ENCODE measurements around the gene TGFBR2. TPM values are rescaled to one million over a fixed set of nuclear protein-coding genes. Genes with fewer than 3 reads are reported as not detected.
A peak's percentile ranks its signal among the peaks of the same experiment; 100 is the strongest.
"Not testable (repeated sequence)": the region's sequence is repeated elsewhere in the genome, so short reads cannot be mapped to it uniquely, and the experiment has no call there.

TGFBR2 gene
- total and polyA plus RNA-seq, 5 experiments from 2014 or later = 128 to 268 (median 226) TPM

- DNase-seq (no peak), ATAC-seq (no peak)
- Mint-ChIP-seq H3K36me3 (peaks cover 4 to 58% (median 30%) of the 10 kb centered on the region in 3 donors), H3K4me1 (peaks cover 47 to 99% (median 92%) of the 10 kb centered on the region in 4 donors), H3K27ac (peak overlapping the region in 9 of 10 donors; percentile 77 to 100 (median 96)), H3K4me3 (peak overlapping the region in 7 of 10 donors; percentile 4 to 78 (median 52)), H3K9me3 (no peaks in the 10 kb centered on the region), H3K27me3 (no peaks in the 10 kb centered on the region)
- POLR2A ChIA-PET = interaction anchor here (0.7 to 2.6 kb wide), 6 partner anchors 9 to 23 kb away, joined by 3 to 8 read pairs (median 6); no protein-coding TSS in a partner anchor
Measured at GRCh38 chr3:30662836-30663235, 56.4 kb downstream of the TGFBR2 start.

GRCh38 chr3:30663533-30664241 is 57.3 kb downstream of the TGFBR2 start:
- Mint-ChIP-seq H3K36me3 (peaks cover 11 to 62% (median 38%) of the 10 kb centered on the region in 3 donors), H3K4me3 (peak overlapping the region in 9 of 10 donors; percentile 46 to 83 (median 68)), H3K9me3 (no peaks in the 10 kb centered on the region), H3K27me3 (no peaks in the 10 kb centered on the region), H3K4me1 (peaks cover 49 to 99% (median 92%) of the 10 kb centered on the region in 4 donors), H3K27ac (peak overlapping the region; percentile 87 to 100 (median 96))
- DNase-seq (no peak), ATAC-seq (no peak)
- POLR2A ChIA-PET = interaction anchor here (0.9 to 9.7 kb wide), 14 partner anchors 8 to 1770 kb away, joined by 3 to 170 read pairs (median 8); no protein-coding TSS in a partner anchor

- Mint-ChIP-seq H3K36me3 (peaks cover 12 to 62% (median 38%) of the 10 kb centered on the region in 3 donors), H3K4me3 (peak overlapping the region; percentile 41 to 83 (median 68)), H3K4me1 (peaks cover 47 to 98% (median 92%) of the 10 kb centered on the region in 4 donors), H3K27me3 (no peaks in the 10 kb centered on the region), H3K27ac (peak overlapping the region; percentile 87 to 100 (median 96)), H3K9me3 (no peaks in the 10 kb centered on the region)
- ATAC-seq (peak; percentile 15 to 49), DNase-seq (peak in 6 of 10 donors; percentile 24 to 68 (median 46))
- POLR2A ChIA-PET = interaction anchor here (0.9 to 9.7 kb wide), 19 partner anchors 9 to 1769 kb away, joined by 3 to 170 read pairs (median 6); no protein-coding TSS in a partner anchor
Measured at GRCh38 chr3:30664459-30664858, 58.1 kb downstream of the TGFBR2 start.

GRCh38 chr3:30664884-30665283 is 58.5 kb downstream of the TGFBR2 start:
- peak in 8 of 10 donors; percentile 31 to 77 (median 58) for DNase-seq
- ATAC-seq = peak; percentile 51 to 67
- H3K9me3 Mint-ChIP-seq = no peaks in the 10 kb centered on the region
- peak overlapping the region; percentile 41 to 83 (median 68) for H3K4me3 Mint-ChIP-seq
- H3K27ac Mint-ChIP-seq = peak overlapping the region; percentile 87 to 100 (median 96)
- POLR2A ChIA-PET = interaction anchor here (0.6 to 9.7 kb wide), 21 partner anchors 9 to 1768 kb away, joined by 3 to 170 read pairs (median 7); partner anchors contain the start of gene TGFBR2
- no peaks in the 10 kb centered on the region for H3K27me3 Mint-ChIP-seq
- peaks cover 16 to 64% (median 43%) of the 10 kb centered on the region in 3 donors for H3K36me3 Mint-ChIP-seq
- peaks cover 50 to 98% (median 92%) of the 10 kb centered on the region in 4 donors for H3K4me1 Mint-ChIP-seq

GRCh38 chr3:30665539-30665938 is 59.1 kb downstream of the TGFBR2 start:
- Mint-ChIP-seq H3K4me3 (peak overlapping the region; percentile 41 to 83 (median 68)), H3K4me1 (peaks cover 54 to 99% (median 95%) of the 10 kb centered on the region in 4 donors), H3K27ac (peak overlapping the region; percentile 87 to 100 (median 96)), H3K9me3 (no peaks in the 10 kb centered on the region), H3K36me3 (peaks cover 20 to 67% (median 46%) of the 10 kb centered on the region in 3 donors), H3K27me3 (no peaks in the 10 kb centered on the region)
- DNase-seq = no peak
- ATAC-seq = no peak
- POLR2A ChIA-PET = interaction anchor here (0.6 to 9.7 kb wide), 22 partner anchors 9 to 345 kb away, joined by 3 to 170 read pairs (median 8); partner anchors contain the start of gene TGFBR2

- Mint-ChIP-seq H3K9me3 (no peaks in the 10 kb centered on the region), H3K4me1 (peaks cover 52 to 99% (median 95%) of the 10 kb centered on the region in 4 donors), H3K36me3 (peaks cover 31 to 67% (median 47%) of the 10 kb centered on the region in 3 donors), H3K27ac (peak overlapping the region; percentile 65 to 100 (median 94)), H3K4me3 (peak overlapping the region; percentile 48 to 73 (median 68)), H3K27me3 (no peaks in the 10 kb centered on the region)
- peak in 1 of 2 donors; percentile 37 for ATAC-seq
- peak in 1 of 10 donors; percentile 34 for DNase-seq
- POLR2A ChIA-PET = interaction anchor here (0.9 to 9.7 kb wide), 20 partner anchors 8 to 313 kb away, joined by 3 to 170 read pairs (median 7); partner anchors contain the start of gene TGFBR2
Measured at GRCh38 chr3:30666572-30667279, 60.3 kb downstream of the TGFBR2 start.

- ATAC-seq = peak; percentile 37 to 57
- Mint-ChIP-seq H3K36me3 (peaks cover 37 to 67% (median 49%) of the 10 kb centered on the region in 3 donors), H3K4me3 (peak overlapping the region; percentile 46 to 73 (median 64)), H3K4me1 (peaks cover 53 to 99% (median 95%) of the 10 kb centered on the region in 4 donors), H3K9me3 (no peaks in the 10 kb centered on the region), H3K27ac (peak overlapping the region; percentile 65 to 100 (median 90)), H3K27me3 (no peaks in the 10 kb centered on the region)
- peak in 7 of 10 donors; percentile 37 to 67 (median 48) for DNase-seq
- POLR2A ChIA-PET = interaction anchor here (0.9 to 9.7 kb wide), 16 partner anchors 10 to 313 kb away, joined by 3 to 170 read pairs (median 10); partner anchors contain the start of gene TGFBR2
Measured at GRCh38 chr3:30667280-30667651, 60.9 kb downstream of the TGFBR2 start.

- Mint-ChIP-seq H3K36me3 (peaks cover 44 to 67% (median 52%) of the 10 kb centered on the region in 3 donors), H3K4me3 (peak overlapping the region in 9 of 10 donors; percentile 21 to 73 (median 60)), H3K4me1 (peaks cover 58 to 99% (median 95%) of the 10 kb centered on the region in 4 donors), H3K27me3 (no peaks in the 10 kb centered on the region), H3K27ac (peak overlapping the region; percentile 65 to 100 (median 90)), H3K9me3 (no peaks in the 10 kb centered on the region)
- DNase-seq (no peak), ATAC-seq (no peak)
- POLR2A ChIA-PET = interaction anchor here (1.4 to 9.7 kb wide), 10 partner anchors 9 to 61 kb away, joined by 4 to 170 read pairs (median 21); partner anchors contain the start of gene TGFBR2
Measured at GRCh38 chr3:30668051-30668609, 61.7 kb downstream of the TGFBR2 start.

- POLR2A ChIA-PET = interaction anchor here (1.4 to 9.7 kb wide), 5 partner anchors 10 to 63 kb away, joined by 4 to 170 read pairs (median 26); partner anchors contain the start of gene TGFBR2
- peaks cover 54 to 70% (median 65%) of the 10 kb centered on the region in 3 donors for H3K36me3 Mint-ChIP-seq
- peak overlapping the region; percentile 11 to 73 (median 50) for H3K4me3 Mint-ChIP-seq
- H3K27ac Mint-ChIP-seq = peak overlapping the region; percentile 65 to 100 (median 90)
- H3K4me1 Mint-ChIP-seq = peaks cover 51 to 99% (median 95%) of the 10 kb centered on the region in 4 donors
- not testable (repeated sequence) for H3K9me3 Mint-ChIP-seq, H3K27me3 Mint-ChIP-seq, ATAC-seq, DNase-seq
Measured at GRCh38 chr3:30669360-30669934, 63.0 kb downstream of the TGFBR2 start.

GRCh38 chr3:30670292-30670691 is 63.9 kb downstream of the TGFBR2 start:
- H3K4me3 Mint-ChIP-seq = peak overlapping the region in 8 of 10 donors; percentile 8 to 63 (median 28)
- no peaks in the 10 kb centered on the region for H3K27me3 Mint-ChIP-seq
- H3K36me3 Mint-ChIP-seq = peaks cover 62 to 78% (median 73%) of the 10 kb centered on the region in 3 donors
- no peak for DNase-seq
- POLR2A ChIA-PET = interaction anchor here (0.5 to 9.7 kb wide), 6 partner anchors 9 to 59 kb away, joined by 3 to 170 read pairs (median 4); no protein-coding TSS in a partner anchor
- ATAC-seq = no peak
- peaks cover 54 to 99% (median 95%) of the 10 kb centered on the region in 4 donors for H3K4me1 Mint-ChIP-seq
- no peaks in the 10 kb centered on the region for H3K9me3 Mint-ChIP-seq
- H3K27ac Mint-ChIP-seq = peak overlapping the region; percentile 51 to 100 (median 86)
